Islet of Langerhans (tissue), 1 donor: ENCODE results near the gene SSC4D.

Experiments used
- FAIRE-seq: peaks from one replicate; lab custom pipeline; 2011; peaks lifted over from hg19 to GRCh38; lab: Jason Lieb, UNC

SSC4D gene

GRCh38 chr7:76353744-76354143, 55.8 kb downstream of the SSC4D start:
- FAIRE-seq: no peak

- FAIRE-seq: no peak
Observed at GRCh38 chr7:76352193-76352592, 57.3 kb downstream of the SSC4D start.

- FAIRE-seq: no peak
Observed at GRCh38 chr7:76351372-76351771, 58.1 kb downstream of the SSC4D start.

- no peak for FAIRE-seq
Observed at GRCh38 chr7:76349313-76349885, 60.1 kb downstream of the SSC4D start.

GRCh38 chr7:76347710-76348109, 61.8 kb downstream of the SSC4D start:
- FAIRE-seq: no peak

GRCh38 chr7:76346778-76347177, 62.7 kb downstream of the SSC4D start:
- FAIRE-seq: no peak

DNA sequence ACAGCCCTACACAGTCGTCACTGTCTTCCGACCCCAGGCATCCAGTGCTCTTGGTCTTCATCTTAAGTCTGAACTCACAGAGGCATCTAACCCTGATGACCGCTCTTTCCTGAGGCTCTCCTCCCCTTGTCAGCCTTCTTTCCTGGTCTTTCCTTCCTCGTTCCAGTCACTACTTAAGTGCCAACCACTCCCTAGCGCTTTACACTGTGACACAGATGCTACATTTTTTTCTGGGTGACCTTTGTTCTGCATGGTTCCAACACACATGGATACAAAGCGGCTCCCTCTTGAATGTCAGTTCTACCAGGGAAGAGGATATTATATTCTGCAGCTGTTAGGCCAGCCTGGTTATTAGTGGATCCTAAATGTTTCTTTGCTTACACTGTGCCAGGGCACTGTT, 63.4 kb downstream of the SSC4D start:
- FAIRE-seq: no peak

GRCh38 chr7:76343931-76344321, 65.6 kb downstream of the SSC4D start:
- no peak for FAIRE-seq

DNA sequence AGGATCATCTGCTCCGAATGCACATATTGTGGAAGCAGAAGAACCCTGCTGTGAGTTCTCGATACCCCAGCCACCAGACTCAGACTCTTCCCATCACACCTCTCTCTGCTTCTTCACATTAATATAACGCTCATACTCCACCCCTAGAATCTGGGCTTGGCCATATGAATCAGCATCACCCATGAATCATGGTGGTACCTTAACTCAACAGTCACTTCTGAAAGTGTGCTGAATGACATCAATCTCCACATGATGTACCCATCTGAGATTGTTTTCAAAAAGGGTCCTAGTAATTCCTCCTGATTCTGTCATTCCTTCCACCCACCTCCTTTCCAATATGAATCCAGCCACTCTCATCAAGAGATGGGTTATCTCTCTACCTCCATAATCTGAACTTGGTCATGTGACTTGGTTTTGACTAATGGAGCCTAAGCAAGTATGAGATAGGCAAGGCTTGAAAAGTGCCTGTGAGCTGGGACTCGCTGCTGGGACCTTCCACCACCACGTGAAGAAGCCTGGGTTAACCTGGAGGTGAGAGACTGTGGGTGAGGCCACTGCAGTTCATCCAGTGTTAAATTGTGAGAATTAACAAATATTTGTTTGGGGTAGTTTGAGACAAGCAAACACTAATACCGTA, 66.1 kb downstream of the SSC4D start:
- FAIRE-seq: no peak

- FAIRE-seq: no peak
Observed at GRCh38 chr7:76342222-76342621, 67.3 kb downstream of the SSC4D start.

GRCh38 chr7:76340617-76341131, 68.8 kb downstream of the SSC4D start:
- no peak for FAIRE-seq
